Measurements from ENCODE around the gene TBC1D22A. TPM values are rescaled to one million over a fixed set of nuclear protein-coding genes. Genes with fewer than 3 reads are reported as not detected.

The TBC1D22A gene
- total RNA-seq, 1 experiment from 2014 or later = 20.9 TPM

DNA sequence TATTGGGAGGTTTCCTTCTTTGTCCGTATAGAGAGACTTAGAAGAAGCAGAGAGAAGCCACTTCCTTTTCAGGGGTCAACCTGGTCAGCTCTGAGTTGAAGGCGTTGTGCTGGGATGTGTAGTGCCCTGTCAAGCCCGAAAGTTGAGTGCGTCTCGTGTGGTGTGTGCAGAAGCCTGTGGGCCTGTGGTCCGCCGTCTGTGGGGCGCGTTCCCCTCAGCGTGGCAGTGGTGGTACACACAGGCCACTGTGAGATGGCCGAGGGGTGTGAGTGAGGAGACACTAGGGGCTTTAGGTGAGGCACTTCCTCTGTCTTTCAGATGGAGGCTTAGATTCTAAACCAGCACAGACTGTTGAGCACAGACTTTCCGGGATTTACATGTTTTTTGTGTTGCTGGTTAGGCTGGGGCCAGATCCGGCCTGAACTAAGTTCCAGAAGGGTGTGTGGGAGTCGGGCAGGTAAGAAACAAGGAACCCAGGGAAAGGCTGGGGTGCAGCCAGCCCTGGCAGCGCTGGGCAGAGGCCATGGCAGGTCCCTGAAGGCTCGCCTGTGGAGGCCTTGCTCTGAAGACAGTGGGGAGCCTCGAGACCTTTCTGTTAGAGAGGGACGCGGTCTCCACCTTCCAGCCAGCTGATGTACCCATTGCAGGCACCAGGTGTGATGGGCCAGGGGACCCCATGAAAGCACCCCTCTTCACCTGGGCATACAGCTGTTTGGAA, 194.2 kb downstream of the TBC1D22A start:
- BruUV-seq (replicated peaks) = no TSS peak
- TF ChIP-seq YY1 (IDR thresholded peaks at IDR 0.05; ENCODE audit: extremely low read depth, insufficient replicate concordance, low read depth, low read length) (no peak), SIN3A (IDR thresholded peaks at IDR 0.05; ENCODE audit: low read depth) (no peak), ELF1 (IDR thresholded peaks at IDR 0.05; ENCODE audit: borderline replicate concordance, low read depth) (no peak), JUND (IDR thresholded peaks at IDR 0.05) (no peak), CEBPB (IDR thresholded peaks at IDR 0.05; ENCODE audit: low read depth) (no peak), EGR1 (IDR thresholded peaks at IDR 0.05; ENCODE audit: low read depth) (no peak), ZNF274 (IDR thresholded peaks at IDR 0.05; ENCODE audit: low read depth, low read length) (no peak)
- TF ChIP-seq, protein P1, sequence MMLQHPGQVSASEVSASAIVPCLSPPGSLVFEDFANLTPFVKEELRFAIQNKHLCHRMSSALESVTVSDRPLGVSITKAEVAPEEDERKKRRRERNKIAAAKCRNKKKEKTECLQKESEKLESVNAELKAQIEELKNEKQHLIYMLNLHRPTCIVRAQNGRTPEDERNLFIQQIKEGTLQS (IDR thresholded peaks at IDR 0.05) = no peak
- TF ChIP-seq, protein P2, sequence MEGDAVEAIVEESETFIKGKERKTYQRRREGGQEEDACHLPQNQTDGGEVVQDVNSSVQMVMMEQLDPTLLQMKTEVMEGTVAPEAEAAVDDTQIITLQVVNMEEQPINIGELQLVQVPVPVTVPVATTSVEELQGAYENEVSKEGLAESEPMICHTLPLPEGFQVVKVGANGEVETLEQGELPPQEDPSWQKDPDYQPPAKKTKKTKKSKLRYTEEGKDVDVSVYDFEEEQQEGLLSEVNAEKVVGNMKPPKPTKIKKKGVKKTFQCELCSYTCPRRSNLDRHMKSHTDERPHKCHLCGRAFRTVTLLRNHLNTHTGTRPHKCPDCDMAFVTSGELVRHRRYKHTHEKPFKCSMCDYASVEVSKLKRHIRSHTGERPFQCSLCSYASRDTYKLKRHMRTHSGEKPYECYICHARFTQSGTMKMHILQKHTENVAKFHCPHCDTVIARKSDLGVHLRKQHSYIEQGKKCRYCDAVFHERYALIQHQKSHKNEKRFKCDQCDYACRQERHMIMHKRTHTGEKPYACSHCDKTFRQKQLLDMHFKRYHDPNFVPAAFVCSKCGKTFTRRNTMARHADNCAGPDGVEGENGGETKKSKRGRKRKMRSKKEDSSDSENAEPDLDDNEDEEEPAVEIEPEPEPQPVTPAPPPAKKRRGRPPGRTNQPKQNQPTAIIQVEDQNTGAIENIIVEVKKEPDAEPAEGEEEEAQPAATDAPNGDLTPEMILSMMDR (IDR thresholded peaks at IDR 0.05 in 2 of 3, conservative IDR thresholded peaks at IDR 0.05 in 1 of 3; ENCODE audit: borderline replicate concordance in 1 of 3, insufficient read depth in 1 of 3, low read depth in 2 of 3, low read length in 2 of 3) = no peak
- TF ChIP-seq, protein P3, sequence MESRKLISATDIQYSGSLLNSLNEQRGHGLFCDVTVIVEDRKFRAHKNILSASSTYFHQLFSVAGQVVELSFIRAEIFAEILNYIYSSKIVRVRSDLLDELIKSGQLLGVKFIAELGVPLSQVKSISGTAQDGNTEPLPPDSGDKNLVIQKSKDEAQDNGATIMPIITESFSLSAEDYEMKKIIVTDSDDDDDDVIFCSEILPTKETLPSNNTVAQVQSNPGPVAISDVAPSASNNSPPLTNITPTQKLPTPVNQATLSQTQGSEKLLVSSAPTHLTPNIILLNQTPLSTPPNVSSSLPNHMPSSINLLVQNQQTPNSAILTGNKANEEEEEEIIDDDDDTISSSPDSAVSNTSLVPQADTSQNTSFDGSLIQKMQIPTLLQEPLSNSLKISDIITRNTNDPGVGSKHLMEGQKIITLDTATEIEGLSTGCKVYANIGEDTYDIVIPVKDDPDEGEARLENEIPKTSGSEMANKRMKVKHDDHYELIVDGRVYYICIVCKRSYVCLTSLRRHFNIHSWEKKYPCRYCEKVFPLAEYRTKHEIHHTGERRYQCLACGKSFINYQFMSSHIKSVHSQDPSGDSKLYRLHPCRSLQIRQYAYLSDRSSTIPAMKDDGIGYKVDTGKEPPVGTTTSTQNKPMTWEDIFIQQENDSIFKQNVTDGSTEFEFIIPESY (IDR thresholded peaks at IDR 0.05; ENCODE audit: extremely low read depth, insufficient replicate concordance, low read length) = no peak
- H4K20me1 ChIP-seq (ENCODE audit: insufficient read depth) = no peaks in the 10 kb centered on the region
- no peak overlapping the region for H3K9ac ChIP-seq (ENCODE audit: low read length)
- no peaks in the 10 kb centered on the region for H3K9me3 ChIP-seq (ENCODE audit: control insufficient read depth in 1 of 2, insufficient read depth in 1 of 2, low read depth in 1 of 2, low read length in 2 of 2)
- H3K27ac ChIP-seq (ENCODE audit: low read depth, low read length) = no peak overlapping the region
- ChIA-PET CTCF (no interaction called here), POLR2A (no interaction called here), RAD21 (ENCODE audit: low non-redundant PET in 1 of 2, low total read pairs in 2 of 2, uncharacterized antibody in 2 of 2, unreplicated experiment in 2 of 2) (no interaction called here)
- no peaks in the 10 kb centered on the region for H3K27me3 ChIP-seq (ENCODE audit: insufficient read depth, low read length)
- intact Hi-C loops (cut with micrococcal nuclease) = no loop called here
- H3K36me3 ChIP-seq (ENCODE audit: control insufficient read depth in 1 of 2, insufficient read depth in 2 of 2, low read length in 2 of 2) = no peaks in the 10 kb centered on the region
- no peak for ATAC-seq
- no peaks in the 10 kb centered on the region for H3K4me1 ChIP-seq (ENCODE audit: control insufficient read depth in 1 of 2, insufficient read depth in 2 of 2, low read length in 2 of 2)
- H3K9me2 ChIP-seq (ENCODE audit: insufficient read depth) = no peaks in the 10 kb centered on the region
- no peak overlapping the region for H3K4me3 ChIP-seq (replicated peaks in 1 of 2; ENCODE audit: low read depth in 1 of 2, low read length in 2 of 2)
- DNase-seq (ENCODE audit: low read depth, low spot score) = no peak
- H2AFZ ChIP-seq (ENCODE audit: low read depth, low read length, poor library complexity, severe bottlenecking) = no peak overlapping the region
- no peak overlapping the region for H3K4me2 ChIP-seq (ENCODE audit: low read length)
- no peaks in the 10 kb centered on the region; the same call in 1 of the 2 replicates for H3K79me2 ChIP-seq (ENCODE audit: insufficient read depth, low read length)
